Natural killer cell (primary cell): ENCODE data around the gene ACYP2. TPM values are rescaled to one million over a fixed set of nuclear protein-coding genes. Genes with fewer than 3 reads are reported as not detected.
"Not testable (repeated sequence)": the region's sequence is repeated elsewhere in the genome, so short reads cannot be mapped to it uniquely, and the experiment has no call there.

Experiments
- ATAC-seq, 3 donors: fragments of 150-1000 bp in 2 of 3; fragments of 200-7000 bp in 1 of 3; cut with Tn5 transposase; 1 replicate in 1 of 3; 2 replicates in 2 of 3; pipeline ENCODE4 v1.10.0; 2021; ENCODE audit warnings: mild to moderate bottlenecking in 2 of 3, moderate library complexity in 2 of 3
- DNase-seq, 2 donors: peaks; one replicate each; pipeline versions ENCODE4 v3.0.0 to v3.0.0-alpha.2; 2013 to 2021; ENCODE audit warnings: mixed read lengths in 1 of 2
- H3K27ac ChIP-seq: one replicate; pipeline ENCODE4 v1.5.1; 2013; ENCODE audit warnings: mild to moderate bottlenecking, low read length
- H3K27me3 ChIP-seq: one replicate; pipeline ENCODE4 v1.6.1; 2013; ENCODE audit warnings: low read length; ENCODE audit not compliant: control insufficient read depth, insufficient read depth
- H3K36me3 ChIP-seq: one replicate; pipeline ENCODE4 v1.6.1; 2013; ENCODE audit warnings: low read length; ENCODE audit not compliant: control insufficient read depth, insufficient read depth
- H3K4me1 ChIP-seq: one replicate; pipeline ENCODE4 v1.6.1; 2013; ENCODE audit warnings: low read length; ENCODE audit not compliant: control insufficient read depth, insufficient read depth
- H3K4me3 ChIP-seq: one replicate; pipeline ENCODE4 v1.5.1; 2013; ENCODE audit warnings: low read length
- H3K9me3 ChIP-seq: one replicate; pipeline ENCODE4 v1.6.1; 2013; ENCODE audit warnings: low read length; ENCODE audit not compliant: control insufficient read depth, insufficient read depth
- H3K27ac Mint-ChIP-seq, 2 donors: one replicate each; pipeline ENCODE4 v1.8.0; 2022; ENCODE audit warnings: mild to moderate bottlenecking in 2 of 2, mixed read lengths in 2 of 2, moderate library complexity in 1 of 2
- H3K27me3 Mint-ChIP-seq, 2 donors: one replicate each; pipeline ENCODE4 v1.8.0; 2022; ENCODE audit warnings: low read depth in 2 of 2, mixed read lengths in 2 of 2
- H3K36me3 Mint-ChIP-seq: one replicate; pipeline ENCODE4 v1.8.0; 2022; ENCODE audit warnings: mixed read lengths
- H3K4me1 Mint-ChIP-seq, 2 donors: one replicate each; pipeline ENCODE4 v1.8.0; 2022; ENCODE audit warnings: mixed read lengths in 2 of 2
- H3K4me3 Mint-ChIP-seq: one replicate; pipeline ENCODE4 v1.8.0; 2022; ENCODE audit warnings: mild to moderate bottlenecking, moderate library complexity, mixed read lengths
- H3K9me3 Mint-ChIP-seq, 2 donors: one replicate each; pipeline ENCODE4 v1.8.0; 2022; ENCODE audit warnings: mixed read lengths in 2 of 2
- WGBS: methylation state at CpG from one replicate; pipeline ENCODE4 v1.1.7; 2013; ENCODE audit warnings: missing lambda C conversion rate; ENCODE audit not compliant: insufficient coverage; 5-methylcytosine and 5-hydroxymethylcytosine counted together
- intact Hi-C: fragments of 100-400 bp; cut with micrococcal nuclease; formaldehyde crosslinking; loops from one replicate; pipeline ENCODE4 v1.14.2; 2022
- total RNA-seq, 4 donors: library from RNA; stranded (reverse); fragments of 120-200 nt in 1 of 4; gene quantifications; one replicate each; pipeline versions ENCODE4 v1.2.3 to v1.2.4, GENCODE V29; 2013 to 2022
- TF ChIP-seq, protein P1 (sequence below): fragments of 200-600 bp; IDR thresholded peaks from one replicate; pipeline ENCODE4 v1.8.0; 2022; ENCODE audit warnings: antibody characterized with exemption

Gene ACYP2
- total RNA-seq, 3 donors from 2014 or later (not counting 1 experiment from before 2014, with no cell fraction given) = 14.3 to 18.1 (median 16.7) TPM

DNA sequence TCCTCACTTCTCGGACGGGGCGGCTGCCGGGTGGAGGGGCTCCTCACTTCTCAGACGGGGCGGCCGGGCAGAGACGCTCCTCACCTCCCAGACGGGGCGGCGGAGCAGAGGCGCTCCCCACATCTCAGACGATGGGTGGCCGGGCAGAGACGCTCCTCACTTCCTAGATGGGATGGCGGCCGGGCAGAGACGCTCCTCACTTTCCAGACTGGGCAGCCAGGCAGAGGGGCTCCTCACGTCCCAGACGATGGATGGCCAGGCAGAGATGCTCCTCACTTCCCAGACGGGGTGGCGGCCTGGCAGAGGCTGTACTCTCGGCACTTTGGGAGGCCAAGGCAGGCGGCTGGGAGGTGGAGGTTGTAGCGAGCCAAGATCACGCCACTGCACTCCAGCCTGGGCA lies 19.3 kb upstream of the ACYP2 start:
- H3K4me1 ChIP-seq, DNase-seq, intact Hi-C loops, H3K4me3 Mint-ChIP-seq, H3K9me3 Mint-ChIP-seq, H3K27me3 ChIP-seq, ATAC-seq, H3K27ac Mint-ChIP-seq, H3K36me3 Mint-ChIP-seq, H3K4me1 Mint-ChIP-seq, H3K27ac ChIP-seq, H3K27me3 Mint-ChIP-seq, H3K9me3 ChIP-seq, H3K4me3 ChIP-seq, H3K36me3 ChIP-seq: not testable (repeated sequence)
- 100% methylated on average over 2 of the region's 26 CpGs for WGBS

DNA sequence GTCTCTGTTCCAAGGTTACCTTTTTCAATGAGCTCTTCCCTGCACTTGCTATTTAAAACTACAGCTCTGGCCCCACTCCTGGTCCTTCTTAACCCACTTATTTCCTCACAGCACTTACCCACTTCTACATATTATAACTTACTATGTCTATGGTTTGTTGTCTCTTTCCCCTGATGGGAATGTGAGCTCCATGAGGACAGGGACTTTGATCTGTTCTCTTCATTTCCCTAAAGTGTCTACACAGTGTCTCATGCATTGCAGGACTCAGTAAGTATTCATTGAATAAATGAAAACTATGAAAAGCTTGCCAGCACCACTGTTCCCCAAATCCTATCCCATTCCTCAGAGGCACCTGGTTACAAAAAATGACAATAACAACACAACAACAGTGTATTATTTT lies 18.3 kb upstream of the ACYP2 start:
- DNase-seq = no peak
- no peaks in the 10 kb centered on the region for H3K9me3 ChIP-seq
- Mint-ChIP-seq H3K36me3 (no peaks in the 10 kb centered on the region), H3K27ac (no peak overlapping the region), H3K4me3 (no peak overlapping the region), H3K27me3 (no peaks in the 10 kb centered on the region), H3K9me3 (no peaks in the 10 kb centered on the region), H3K4me1 (peaks cover 0 to 6% of the 10 kb centered on the region in 2 donors)
- intact Hi-C loops = no loop called here
- TF ChIP-seq, protein P1, sequence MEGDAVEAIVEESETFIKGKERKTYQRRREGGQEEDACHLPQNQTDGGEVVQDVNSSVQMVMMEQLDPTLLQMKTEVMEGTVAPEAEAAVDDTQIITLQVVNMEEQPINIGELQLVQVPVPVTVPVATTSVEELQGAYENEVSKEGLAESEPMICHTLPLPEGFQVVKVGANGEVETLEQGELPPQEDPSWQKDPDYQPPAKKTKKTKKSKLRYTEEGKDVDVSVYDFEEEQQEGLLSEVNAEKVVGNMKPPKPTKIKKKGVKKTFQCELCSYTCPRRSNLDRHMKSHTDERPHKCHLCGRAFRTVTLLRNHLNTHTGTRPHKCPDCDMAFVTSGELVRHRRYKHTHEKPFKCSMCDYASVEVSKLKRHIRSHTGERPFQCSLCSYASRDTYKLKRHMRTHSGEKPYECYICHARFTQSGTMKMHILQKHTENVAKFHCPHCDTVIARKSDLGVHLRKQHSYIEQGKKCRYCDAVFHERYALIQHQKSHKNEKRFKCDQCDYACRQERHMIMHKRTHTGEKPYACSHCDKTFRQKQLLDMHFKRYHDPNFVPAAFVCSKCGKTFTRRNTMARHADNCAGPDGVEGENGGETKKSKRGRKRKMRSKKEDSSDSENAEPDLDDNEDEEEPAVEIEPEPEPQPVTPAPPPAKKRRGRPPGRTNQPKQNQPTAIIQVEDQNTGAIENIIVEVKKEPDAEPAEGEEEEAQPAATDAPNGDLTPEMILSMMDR = no peak
- H3K4me1 ChIP-seq = peaks cover 6% of the 10 kb centered on the region
- no peaks in the 10 kb centered on the region for H3K27me3 ChIP-seq
- no peak for ATAC-seq
- H3K36me3 ChIP-seq = no peaks in the 10 kb centered on the region
- no peak overlapping the region for H3K4me3 ChIP-seq
- no peak overlapping the region for H3K27ac ChIP-seq

DNA sequence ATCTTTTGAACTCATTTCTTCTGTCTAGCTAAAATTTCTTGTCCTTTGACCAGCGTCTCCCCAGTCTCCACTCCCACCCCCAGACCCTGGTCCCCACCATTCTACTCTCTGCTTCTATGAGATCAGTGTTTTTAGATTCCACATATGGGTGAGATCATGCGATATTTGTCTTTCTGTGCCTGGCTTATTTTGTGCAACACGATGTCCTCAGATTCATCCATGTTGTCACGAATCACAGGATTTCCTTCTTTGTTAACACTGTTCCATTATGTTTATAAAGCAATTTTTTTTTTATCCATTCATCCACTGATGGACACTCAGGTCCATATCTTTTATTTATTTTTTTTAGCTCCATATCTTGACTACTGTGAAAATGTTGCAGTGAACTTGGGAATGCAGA lies 16.0 kb upstream of the ACYP2 start:
- no peak overlapping the region for H3K4me3 ChIP-seq
- H3K27ac ChIP-seq = no peak overlapping the region
- no peaks in the 10 kb centered on the region for H3K36me3 Mint-ChIP-seq
- intact Hi-C loops = no loop called here
- H3K9me3 ChIP-seq = no peaks in the 10 kb centered on the region
- WGBS = 94% methylated on average over 4 of the region's 4 CpGs
- DNase-seq (no peak), ATAC-seq (no peak)
- H3K4me1 ChIP-seq = no peaks in the 10 kb centered on the region
- H3K9me3 Mint-ChIP-seq = no peaks in the 10 kb centered on the region
- TF ChIP-seq, protein P1 = no peak
- no peaks in the 10 kb centered on the region for H3K27me3 Mint-ChIP-seq
- no peak overlapping the region for H3K4me3 Mint-ChIP-seq
- no peak overlapping the region for H3K27ac Mint-ChIP-seq
- H3K4me1 Mint-ChIP-seq = peaks cover 5 to 7% of the 10 kb centered on the region in 2 donors
- H3K36me3 ChIP-seq = no peaks in the 10 kb centered on the region
- no peaks in the 10 kb centered on the region for H3K27me3 ChIP-seq

DNA sequence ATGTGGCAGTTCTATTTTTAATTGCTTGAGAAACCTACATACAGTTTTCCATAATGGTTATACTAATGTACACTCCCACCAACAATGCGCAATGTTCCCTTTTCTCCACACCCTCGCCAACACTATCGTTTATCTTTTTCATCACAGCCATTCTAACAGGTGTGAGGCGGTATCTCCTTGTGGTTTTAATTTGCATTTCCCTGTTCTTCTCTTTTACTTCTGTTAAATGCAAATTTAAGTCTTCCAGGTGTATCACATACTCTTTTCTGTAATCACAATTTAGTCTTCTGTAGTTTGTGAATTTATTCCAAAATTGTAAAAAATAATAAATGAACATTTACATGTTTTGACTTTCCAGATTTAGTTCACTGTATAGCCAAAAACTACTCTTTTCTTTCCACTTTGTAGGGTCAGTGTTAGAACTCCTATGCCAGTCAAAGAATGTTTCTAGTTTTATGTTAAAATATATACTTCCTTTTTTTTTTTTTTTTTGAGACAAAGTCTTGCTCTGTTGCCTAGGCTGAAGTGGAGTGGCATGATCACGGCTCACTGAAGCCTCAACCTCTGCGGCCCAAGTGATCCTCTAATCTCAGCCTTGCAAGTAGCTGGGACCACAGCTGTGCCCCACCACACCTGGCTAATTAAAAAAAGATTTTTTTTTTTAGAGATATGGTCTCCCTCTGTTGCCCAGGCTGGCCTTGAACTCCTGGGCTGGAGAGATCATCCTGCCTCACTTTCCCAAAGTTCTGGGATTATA lies 15.4 kb upstream of the ACYP2 start:
- Histone ChIP-seq H3K9me3 (no peaks in the 10 kb centered on the region), H3K4me1 (no peaks in the 10 kb centered on the region), H3K27ac (peak overlapping the region; percentile 47), H3K27me3 (no peaks in the 10 kb centered on the region), H3K4me3 (no peak overlapping the region), H3K36me3 (no peaks in the 10 kb centered on the region)
- no peak overlapping the region for H3K4me3 Mint-ChIP-seq
- no peak for ATAC-seq
- H3K27me3 Mint-ChIP-seq = no peaks in the 10 kb centered on the region
- no peaks in the 10 kb centered on the region for H3K9me3 Mint-ChIP-seq
- peaks cover 5 to 7% of the 10 kb centered on the region in 2 donors for H3K4me1 Mint-ChIP-seq
- TF ChIP-seq, protein P1 = no peak
- 47% methylated on average over 6 of the region's 6 CpGs for WGBS
- no peaks in the 10 kb centered on the region for H3K36me3 Mint-ChIP-seq
- intact Hi-C loops = no loop called here
- no peak overlapping the region for H3K27ac Mint-ChIP-seq
- DNase-seq = no peak
